Sigmoid colon (tissue), 7 donors: Measurements from ENCODE around the gene B4GALT2. TPM values are rescaled to one million over a fixed set of nuclear protein-coding genes. Genes with fewer than 3 reads are reported as not detected.
A peak's percentile ranks its signal among the peaks of the same experiment; 100 is the strongest.

ENCODE experiments used
- DNase-seq: peaks from one replicate; pipeline ENCODE4 v3.0.0-alpha.2; 2019
- H3K27ac ChIP-seq, 4 donors: fragments of 200-600 bp; sonication (generic); one replicate each; pipeline ENCODE4 v1.5.1; 2016 to 2019; ENCODE audit warnings: mild to moderate bottlenecking in 1 of 4
- H3K27me3 ChIP-seq, 3 donors: fragments of 200-600 bp; sonication (generic); one replicate each; pipeline ENCODE4 v1.5.1; 2019; ENCODE audit warnings: mild to moderate bottlenecking in 1 of 3
- H3K36me3 ChIP-seq, 4 donors: fragments of 200-600 bp; sonication (generic); one replicate each; pipeline ENCODE4 v1.5.1; 2016 to 2019
- H3K4me1 ChIP-seq, 4 donors: fragments of 200-600 bp; sonication (generic); one replicate each; pipeline ENCODE4 v1.5.1; 2017 to 2019
- H3K4me3 ChIP-seq, 4 donors: fragments of 200-600 bp; sonication (generic); one replicate each; pipeline ENCODE4 v1.5.1; 2017 to 2019; ENCODE audit warnings: mild to moderate bottlenecking in 2 of 4, moderate library complexity in 1 of 4
- H3K9me3 ChIP-seq, 4 donors: fragments of 200-600 bp in 3 of 4; sonication (generic) in 3 of 4; one replicate each; pipeline versions ENCODE4 v1.5.1 to v1.6.1; 2013 to 2019
- EP300 ChIP-seq, 4 donors: sonication (generic); formaldehyde crosslinking; IDR thresholded peaks; one replicate each; pipeline ENCODE4 v1.6.1; 2017; ENCODE audit warnings: antibody characterized with exemption in 4 of 4
- POLR2A ChIP-seq, 2 donors: fragments of 450-650 bp; IDR thresholded peaks; one replicate each; pipeline ENCODE4 v1.6.1; 2016; ENCODE audit warnings: antibody characterized with exemption in 2 of 2, mild to moderate bottlenecking in 2 of 2, moderate library complexity in 2 of 2
- POLR2AphosphoS5 ChIP-seq, 4 donors: sonication (generic); formaldehyde crosslinking; IDR thresholded peaks; one replicate each; pipeline ENCODE4 v1.6.1; 2017; ENCODE audit warnings: antibody characterized with exemption in 4 of 4
- WGBS, 2 donors: extraction: QIAGEN DNeasy Blood & Tissue Kit; methylation state at CpG; one replicate each; pipeline ENCODE4 v1.1.7; 2013; 5-methylcytosine and 5-hydroxymethylcytosine counted together
- intact Hi-C: fragments of 100-400 bp; cut with DNase I; formaldehyde crosslinking; loops from one replicate; pipeline ENCODE4 v1.15.1; 2023
- polyA plus RNA-seq, 3 donors: library from polyadenylated mRNA; stranded (reverse); fragments of 200-250 nt; gene quantifications; one replicate each; pipeline ENCODE4 v1.2.3, GENCODE V29; 2013
- total RNA-seq, 4 donors: library from RNA; depleted of rRNA; stranded (reverse); fragments of >200 nt; gene quantifications; one replicate each; pipeline ENCODE4 v1.1.0, GENCODE V29; 2016
- TF ChIP-seq, protein P1 (sequence below), 4 experiments: fragments of 450-650 bp in 3 of 4; fragments of 200-600 bp in 1 of 4; IDR thresholded peaks; one replicate each; pipeline ENCODE4 v1.5.1; 2016 to 2019; ENCODE audit warnings: antibody characterized with exemption in 4 of 4, mild to moderate bottlenecking in 3 of 4, moderate library complexity in 2 of 4
- donor health status: healthy with polysubstance abuse.
- donor health status: Bipolar disorder and iron deficiency.
- donor health status: healthy.

B4GALT2 gene
- total and polyA plus RNA-seq, 7 donors = 14.8 to 55.9 (median 32.0) TPM

DNA sequence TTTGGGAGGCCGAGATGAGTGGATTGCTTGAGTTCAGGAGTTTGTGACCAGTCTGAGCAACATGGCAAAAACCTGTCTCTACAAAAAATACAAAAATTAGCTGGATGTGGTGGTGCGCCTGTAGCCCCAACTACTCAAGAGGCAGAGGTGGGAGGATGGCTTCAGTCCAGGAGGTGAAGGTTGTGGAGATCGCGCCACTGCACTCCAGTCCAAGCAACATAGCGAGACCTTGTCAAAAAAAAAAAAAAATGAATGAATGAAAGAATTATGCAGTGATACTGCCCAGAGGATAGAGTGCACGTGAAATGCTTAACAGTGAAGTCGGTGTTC lies 9.6 kb upstream of the B4GALT2 start:
- Histone ChIP-seq H3K27me3 (no peaks in the 10 kb centered on the region), H3K27ac (no peak overlapping the region), H3K4me1 (peaks cover 0 to 26% (median 14%) of the 10 kb centered on the region in 4 donors), H3K4me3 (peak overlapping the region in 3 of 4 donors; percentile 63 to 90 (median 69)), H3K36me3 (peaks cover 0 to 33% (median 11%) of the 10 kb centered on the region in 4 donors), H3K9me3 (no peaks in the 10 kb centered on the region)
- no peak for TF ChIP-seq POLR2AphosphoS5 (IDR thresholded peaks at IDR 0.05)
- no peak for TF ChIP-seq POLR2A (IDR thresholded peaks at IDR 0.05)
- TF ChIP-seq, protein P1, sequence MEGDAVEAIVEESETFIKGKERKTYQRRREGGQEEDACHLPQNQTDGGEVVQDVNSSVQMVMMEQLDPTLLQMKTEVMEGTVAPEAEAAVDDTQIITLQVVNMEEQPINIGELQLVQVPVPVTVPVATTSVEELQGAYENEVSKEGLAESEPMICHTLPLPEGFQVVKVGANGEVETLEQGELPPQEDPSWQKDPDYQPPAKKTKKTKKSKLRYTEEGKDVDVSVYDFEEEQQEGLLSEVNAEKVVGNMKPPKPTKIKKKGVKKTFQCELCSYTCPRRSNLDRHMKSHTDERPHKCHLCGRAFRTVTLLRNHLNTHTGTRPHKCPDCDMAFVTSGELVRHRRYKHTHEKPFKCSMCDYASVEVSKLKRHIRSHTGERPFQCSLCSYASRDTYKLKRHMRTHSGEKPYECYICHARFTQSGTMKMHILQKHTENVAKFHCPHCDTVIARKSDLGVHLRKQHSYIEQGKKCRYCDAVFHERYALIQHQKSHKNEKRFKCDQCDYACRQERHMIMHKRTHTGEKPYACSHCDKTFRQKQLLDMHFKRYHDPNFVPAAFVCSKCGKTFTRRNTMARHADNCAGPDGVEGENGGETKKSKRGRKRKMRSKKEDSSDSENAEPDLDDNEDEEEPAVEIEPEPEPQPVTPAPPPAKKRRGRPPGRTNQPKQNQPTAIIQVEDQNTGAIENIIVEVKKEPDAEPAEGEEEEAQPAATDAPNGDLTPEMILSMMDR (IDR thresholded peaks at IDR 0.05) = no peak
- no peak for TF ChIP-seq EP300 (IDR thresholded peaks at IDR 0.05)
- no peak for DNase-seq
- WGBS, 2 donors = 64 to 65% methylated on average over 7 of the region's 7 CpGs
- intact Hi-C loops = no loop called here

DNA sequence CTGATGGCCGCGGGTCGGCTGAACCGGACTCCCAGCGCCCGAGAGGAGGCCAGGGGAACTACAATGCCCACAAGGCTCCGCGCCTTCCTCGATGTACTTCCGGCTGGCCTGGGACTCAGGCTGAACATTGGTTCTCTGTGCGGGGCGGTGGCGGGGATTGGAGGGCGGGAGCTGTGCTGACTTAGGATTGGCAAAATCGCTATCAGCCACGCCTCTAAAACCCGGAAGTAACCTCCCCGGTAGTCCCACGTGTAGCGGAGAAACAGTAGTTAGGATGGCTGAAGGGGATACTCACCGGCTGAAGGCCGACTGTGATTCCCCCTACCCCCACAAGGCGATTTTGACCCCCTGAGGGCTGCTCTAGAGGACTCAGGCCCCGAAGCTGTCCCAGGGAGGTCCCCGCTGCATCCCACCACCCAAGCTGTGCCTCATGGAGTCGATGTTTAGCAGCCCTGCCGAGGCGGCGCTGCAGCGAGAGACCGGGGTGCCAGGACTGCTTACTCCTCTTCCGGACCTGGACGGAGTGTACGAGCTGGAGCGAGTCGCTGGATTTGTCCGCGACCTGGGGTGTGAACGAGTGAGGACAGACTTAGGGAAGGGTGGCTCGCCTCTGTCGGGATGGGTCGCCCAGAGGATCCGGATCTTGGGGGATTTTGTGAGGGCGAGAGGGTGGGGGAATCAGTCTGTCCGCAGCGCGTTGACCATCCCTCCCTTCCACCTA lies 9.1 kb upstream of the B4GALT2 start, which contains the start of gene DPH2:
DPH2 (plus strand) TSS at position 265 of the 721 bp plus-strand sequence; CDS start at position 431, 166 bp downstream.
- WGBS, 2 donors = 0 to 1% methylated on average over 47 of the region's 47 CpGs
- TF ChIP-seq POLR2AphosphoS5 (IDR thresholded peaks at IDR 0.05) (peak in 1 of 4 donors; percentile 25), POLR2A (IDR thresholded peaks at IDR 0.05) (no peak), EP300 (IDR thresholded peaks at IDR 0.05) (no peak)
- TF ChIP-seq, protein P1 (IDR thresholded peaks at IDR 0.05) = peak in 1 of 4 experiments; percentile 23
- H3K9me3 ChIP-seq = no peaks in the 10 kb centered on the region
- H3K36me3 ChIP-seq = peaks cover 0 to 28% (median 10%) of the 10 kb centered on the region in 4 donors
- peak within 1 kb of the TSS; percentile 17 to 60 (median 37) for H3K27ac ChIP-seq
- H3K4me3 ChIP-seq = peak within 1 kb of the TSS; percentile 63 to 90 (median 66)
- H3K27me3 ChIP-seq = no peaks in the 10 kb centered on the region
- peak; percentile 99 for DNase-seq
- intact Hi-C loops = loop anchor here (1.0 kb wide), 1 partner anchor 24 kb away; the partner anchor contains the start of gene IPO13
- H3K4me1 ChIP-seq = peaks cover 0 to 27% (median 14%) of the 10 kb centered on the region in 4 donors

DNA sequence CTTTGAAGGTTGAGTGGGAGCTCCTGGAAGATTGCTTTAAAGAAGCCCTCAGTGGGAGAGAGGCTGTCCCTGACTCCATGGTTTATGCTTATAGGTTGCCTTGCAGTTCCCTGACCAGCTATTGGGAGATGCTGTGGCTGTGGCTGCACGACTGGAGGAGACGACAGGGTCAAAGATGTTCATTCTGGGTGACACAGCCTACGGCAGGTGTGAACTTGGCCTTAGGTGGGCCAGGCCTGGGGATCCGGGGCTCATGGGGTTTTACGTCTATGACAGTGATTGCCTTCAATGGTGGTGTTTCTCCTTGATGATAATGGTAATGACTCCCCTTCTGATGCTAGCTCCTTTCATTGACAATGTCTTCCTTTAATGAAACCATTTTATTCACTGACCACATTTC lies 8.5 kb upstream of the B4GALT2 start:
- no peak for DNase-seq
- Histone ChIP-seq H3K9me3 (no peaks in the 10 kb centered on the region), H3K4me3 (peak overlapping the region; percentile 63 to 90 (median 66)), H3K4me1 (peaks cover 0 to 30% (median 15%) of the 10 kb centered on the region in 4 donors), H3K27me3 (no peaks in the 10 kb centered on the region), H3K36me3 (peaks cover 0 to 24% (median 10%) of the 10 kb centered on the region in 4 donors), H3K27ac (peak overlapping the region in 2 of 4 donors; percentile 42 to 60)
- intact Hi-C loops = loop anchor here (1.0 kb wide), 1 partner anchor 24 kb away; the partner anchor contains the start of gene IPO13
- TF ChIP-seq POLR2AphosphoS5 (IDR thresholded peaks at IDR 0.05) (no peak), EP300 (IDR thresholded peaks at IDR 0.05) (no peak), POLR2A (IDR thresholded peaks at IDR 0.05) (no peak)
- TF ChIP-seq, protein P1 (IDR thresholded peaks at IDR 0.05) = no peak
- 31 to 55% methylated on average over 5 of the region's 5 CpGs for WGBS, 2 donors

DNA sequence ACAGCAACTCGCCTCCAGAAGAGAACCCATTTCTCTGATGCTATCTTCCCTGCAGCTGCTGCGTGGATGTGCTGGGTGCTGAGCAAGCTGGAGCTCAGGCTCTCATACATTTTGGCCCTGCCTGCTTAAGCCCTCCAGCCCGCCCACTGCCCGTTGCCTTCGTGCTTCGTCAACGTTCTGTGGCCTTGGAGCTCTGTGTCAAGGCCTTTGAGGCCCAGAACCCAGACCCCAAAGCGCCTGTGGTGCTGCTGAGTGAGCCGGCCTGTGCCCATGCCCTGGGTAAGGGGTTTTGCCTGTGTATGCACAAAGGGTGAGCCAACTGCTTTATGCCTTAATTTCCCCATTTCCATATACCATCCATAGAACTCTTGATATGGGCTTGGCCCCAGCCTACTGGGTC lies 8.1 kb upstream of the B4GALT2 start:
- H3K4me1 ChIP-seq = peaks cover 0 to 34% (median 20%) of the 10 kb centered on the region in 4 donors
- H3K4me3 ChIP-seq = peak overlapping the region in 2 of 4 donors; percentile 69 to 90
- no peaks in the 10 kb centered on the region for H3K27me3 ChIP-seq
- peaks cover 0 to 20% (median 10%) of the 10 kb centered on the region in 4 donors for H3K36me3 ChIP-seq
- DNase-seq = no peak
- no peaks in the 10 kb centered on the region for H3K9me3 ChIP-seq
- WGBS, 2 donors = 92 to 93% methylated on average over 9 of the region's 9 CpGs
- TF ChIP-seq EP300 (IDR thresholded peaks at IDR 0.05) = no peak
- TF ChIP-seq POLR2AphosphoS5 (IDR thresholded peaks at IDR 0.05) = no peak
- TF ChIP-seq, protein P1 (IDR thresholded peaks at IDR 0.05) = no peak
- no peak for TF ChIP-seq POLR2A (IDR thresholded peaks at IDR 0.05)
- intact Hi-C loops = loop anchor here (1.0 kb wide), 1 partner anchor 25 kb away; the partner anchor contains the start of gene IPO13
- no peak overlapping the region for H3K27ac ChIP-seq
